Superior temporal gyrus (tissue), 1 donor: ENCODE results near the gene SPAG8.

Experiments used
- DNase-seq: peaks from one replicate; pipeline ENCODE4 v3.0.0-alpha.2; 2016; ENCODE audit errors: extremely low spot score

SPAG8 gene

GRCh38 chr9:35840881-35841644 is 29.0 kb upstream of the SPAG8 start:
- DNase-seq: no peak

- no peak for DNase-seq
Measured at GRCh38 chr9:35839926-35840325, 27.9 kb upstream of the SPAG8 start.

DNA sequence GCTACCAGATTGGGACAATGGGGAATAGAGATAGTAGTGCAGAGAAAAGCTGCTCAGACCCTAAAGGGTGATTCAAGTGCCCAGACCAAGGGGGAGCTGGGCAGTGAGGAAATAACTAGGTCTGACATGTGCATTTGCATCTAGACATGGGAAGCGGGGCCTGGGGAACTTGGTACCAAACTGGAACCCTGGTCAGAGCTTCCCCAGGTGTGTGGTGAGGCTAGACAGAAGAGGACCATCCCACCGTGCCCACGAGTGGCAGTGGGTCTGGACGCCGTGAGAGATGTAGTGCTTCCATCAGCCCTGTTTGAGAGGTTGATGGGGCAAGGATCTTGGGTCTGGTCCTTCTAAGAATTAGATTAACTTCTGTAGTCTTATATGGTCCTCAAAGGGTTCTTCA is 24.5 kb upstream of the SPAG8 start:
- DNase-seq: no peak

- DNase-seq: no peak
Measured at GRCh38 chr9:35835766-35836165, 23.7 kb upstream of the SPAG8 start.

GRCh38 chr9:35835216-35835632 is 23.2 kb upstream of the SPAG8 start:
- DNase-seq: no peak

GRCh38 chr9:35834260-35835215 is 22.5 kb upstream of the SPAG8 start:
- DNase-seq: no peak

GRCh38 chr9:35832814-35833213 is 20.8 kb upstream of the SPAG8 start:
- no peak for DNase-seq

DNA sequence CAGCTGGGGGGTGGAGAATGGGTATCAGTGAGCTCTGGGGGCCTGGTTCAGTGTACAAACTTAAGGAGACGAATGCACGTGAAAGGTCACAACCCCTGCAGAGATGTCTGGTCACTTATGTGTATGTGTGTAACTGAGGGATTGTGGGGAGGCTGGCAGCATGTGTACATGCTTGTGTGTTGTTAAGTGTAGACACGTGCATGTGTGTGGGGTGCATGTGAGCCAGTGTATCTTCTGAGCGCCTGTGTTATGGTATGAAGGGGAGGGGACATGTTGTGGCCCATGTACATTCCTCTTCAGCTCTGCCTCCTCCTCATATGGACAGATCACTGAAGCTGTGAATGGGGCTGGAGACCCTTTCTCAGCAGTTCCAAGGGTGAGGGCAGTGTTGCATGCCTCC is 19.0 kb upstream of the SPAG8 start:
- DNase-seq: no peak

GRCh38 chr9:35829764-35830096 is 17.7 kb upstream of the SPAG8 start:
- DNase-seq: no peak

- peak; percentile 83 for DNase-seq
Measured at GRCh38 chr9:35829084-35829763, 17.2 kb upstream of the SPAG8 start, which contains the start of gene TMEM8B. Gene TMEM8B (plus strand): TSS chr9:35829228. CDS start chr9:35829448, 220 bp downstream.

DNA sequence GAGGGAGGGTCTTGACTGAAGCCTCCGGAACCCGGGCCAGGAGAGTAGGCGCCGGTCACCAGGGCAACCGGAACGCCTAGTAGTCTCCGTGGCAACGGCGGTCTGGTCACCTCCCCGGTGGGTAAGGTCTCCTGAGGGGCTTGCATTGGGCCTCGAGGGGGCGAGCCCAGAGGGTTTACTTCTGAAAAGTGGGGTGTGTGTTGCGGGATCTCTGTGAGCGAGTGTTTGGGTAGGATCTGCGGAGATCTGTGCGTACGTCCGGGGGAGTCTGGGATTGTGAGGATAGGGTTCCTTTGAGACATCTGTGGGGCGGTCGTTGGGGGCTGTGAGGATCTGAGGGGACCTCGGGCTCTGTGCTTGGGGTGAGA is 16.6 kb upstream of the SPAG8 start, which contains the start of gene FAM221B:
TSS of gene FAM221B (minus strand) at position 17 of the 368 bp plus-strand sequence. CDS start 2,571 bp downstream, outside the sequence.
- DNase-seq: no peak

DNA sequence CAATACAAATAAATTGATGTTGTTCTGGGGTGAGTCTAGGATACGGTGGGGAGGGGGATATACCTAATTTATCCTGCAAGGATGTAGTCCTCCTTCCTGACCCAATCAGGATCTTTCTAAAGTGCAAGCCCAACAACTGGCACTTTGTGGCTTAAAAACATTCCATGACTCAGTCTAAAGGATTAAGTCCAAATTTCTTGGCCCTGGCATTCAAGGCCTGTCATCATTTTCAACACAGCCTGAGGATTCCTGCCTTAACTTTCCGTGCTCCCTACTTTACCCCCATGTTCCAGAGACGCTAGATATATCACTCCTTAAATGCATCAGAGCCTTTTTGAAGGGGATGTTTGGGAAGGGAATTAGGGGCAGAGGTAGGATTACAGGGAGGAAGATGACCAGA is 15.4 kb upstream of the SPAG8 start:
- DNase-seq: no peak

DNA sequence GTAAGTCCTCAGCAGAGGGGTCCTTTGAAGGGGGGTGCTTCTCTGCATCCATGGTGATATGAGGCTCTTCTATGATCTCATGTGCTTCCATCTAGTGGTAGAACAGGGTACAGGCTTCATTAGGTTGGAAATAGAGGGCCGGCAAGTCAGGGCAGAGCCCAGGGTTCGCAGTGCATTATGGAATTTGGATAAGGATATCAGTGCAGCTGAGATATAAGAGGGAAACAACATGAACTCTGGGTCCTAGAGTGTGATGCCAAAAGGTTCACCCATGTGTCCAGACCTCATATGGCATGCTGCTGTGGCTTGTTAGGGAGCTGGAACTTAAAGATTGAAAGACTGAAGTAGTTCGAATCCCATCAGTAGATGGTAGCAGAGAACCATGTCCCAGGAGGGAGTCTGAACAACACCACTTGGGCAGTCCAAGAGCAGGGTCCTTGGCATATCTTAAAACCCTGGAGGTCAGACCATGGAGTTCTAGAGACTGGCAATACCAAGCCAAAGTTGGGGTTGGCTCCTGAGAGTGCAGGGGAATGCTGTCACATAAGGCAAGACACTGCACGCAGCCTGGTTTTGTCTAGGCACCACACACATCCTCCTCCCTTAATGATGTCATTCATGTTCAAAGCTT is 14.1 kb upstream of the SPAG8 start:
- peak; percentile 75 for DNase-seq

DNA sequence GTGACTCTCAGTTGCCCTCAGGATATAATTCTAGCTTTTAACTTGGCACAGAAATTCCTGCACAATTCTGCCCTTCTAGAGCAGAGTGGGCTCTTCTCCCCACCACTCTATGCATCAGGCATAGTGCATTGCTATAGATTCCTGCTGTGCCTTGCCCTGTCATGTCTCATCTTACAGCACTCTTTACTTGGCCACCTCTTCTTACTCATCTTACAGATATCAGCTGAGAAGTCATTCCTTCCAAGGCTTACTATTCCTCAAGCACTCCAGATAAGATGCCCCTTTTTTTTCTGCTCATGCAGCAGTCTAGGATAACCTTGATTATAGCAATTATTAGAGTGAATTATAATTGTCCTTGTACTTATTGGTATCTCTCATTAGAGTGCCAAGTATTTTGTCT is 10.9 kb upstream of the SPAG8 start:
- DNase-seq: no peak

DNA sequence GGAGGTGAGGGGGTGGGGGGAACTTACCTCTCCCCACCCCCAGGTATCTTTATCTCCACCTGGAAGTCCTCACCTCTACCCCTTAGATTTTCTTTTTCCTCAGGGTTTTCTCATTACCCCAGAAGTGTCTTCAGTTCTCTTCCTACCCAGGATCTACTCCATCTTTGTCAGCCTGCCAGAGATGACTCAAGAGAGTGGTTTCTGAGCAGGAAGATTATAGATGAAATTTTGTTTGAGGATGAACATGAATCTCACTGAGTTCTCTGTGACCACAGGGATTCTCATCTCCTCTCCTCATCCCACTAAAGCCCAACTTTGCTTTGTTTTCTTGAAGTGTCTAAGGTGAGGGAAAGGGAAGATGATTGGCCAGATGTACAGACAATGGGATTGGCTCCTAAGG is 8.0 kb upstream of the SPAG8 start:
- no peak for DNase-seq

GRCh38 chr9:35818341-35818740 is 6.3 kb upstream of the SPAG8 start:
- DNase-seq: no peak

DNA sequence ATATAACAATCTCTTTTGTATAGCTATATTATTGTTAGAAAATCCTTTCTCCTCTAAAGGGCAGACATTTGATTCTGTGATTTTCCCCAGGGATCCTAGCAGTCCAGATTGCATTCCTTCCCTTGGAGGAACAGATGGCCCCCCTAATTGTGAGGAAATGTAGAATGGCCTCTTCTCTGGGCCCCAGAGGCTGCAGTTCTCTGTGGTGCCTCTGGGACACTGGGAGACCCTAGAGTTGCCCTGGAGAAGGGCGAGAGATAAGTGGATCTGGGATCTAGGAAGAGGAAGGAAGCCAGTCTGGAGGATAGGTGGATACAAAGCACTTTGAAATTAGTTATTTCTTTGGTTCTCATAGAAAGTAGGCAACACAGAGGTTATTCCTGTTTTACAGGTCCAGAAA is 4.6 kb upstream of the SPAG8 start:
- no peak for DNase-seq

GRCh38 chr9:35814841-35815543 is 2.9 kb upstream of the SPAG8 start, which contains the start of gene HINT2:
Gene HINT2 (minus strand): TSS chr9:35815042. CDS start chr9:35814979, 63 bp downstream.
- DNase-seq: peak; percentile 99

GRCh38 chr9:35814106-35814840 is 2.2 kb upstream of the SPAG8 start:
- peak; percentile 66 for DNase-seq

- no peak for DNase-seq
Measured at GRCh38 chr9:35813434-35814105, 1.5 kb upstream of the SPAG8 start.
